ENCODE results near the gene ELK1.

DNA sequence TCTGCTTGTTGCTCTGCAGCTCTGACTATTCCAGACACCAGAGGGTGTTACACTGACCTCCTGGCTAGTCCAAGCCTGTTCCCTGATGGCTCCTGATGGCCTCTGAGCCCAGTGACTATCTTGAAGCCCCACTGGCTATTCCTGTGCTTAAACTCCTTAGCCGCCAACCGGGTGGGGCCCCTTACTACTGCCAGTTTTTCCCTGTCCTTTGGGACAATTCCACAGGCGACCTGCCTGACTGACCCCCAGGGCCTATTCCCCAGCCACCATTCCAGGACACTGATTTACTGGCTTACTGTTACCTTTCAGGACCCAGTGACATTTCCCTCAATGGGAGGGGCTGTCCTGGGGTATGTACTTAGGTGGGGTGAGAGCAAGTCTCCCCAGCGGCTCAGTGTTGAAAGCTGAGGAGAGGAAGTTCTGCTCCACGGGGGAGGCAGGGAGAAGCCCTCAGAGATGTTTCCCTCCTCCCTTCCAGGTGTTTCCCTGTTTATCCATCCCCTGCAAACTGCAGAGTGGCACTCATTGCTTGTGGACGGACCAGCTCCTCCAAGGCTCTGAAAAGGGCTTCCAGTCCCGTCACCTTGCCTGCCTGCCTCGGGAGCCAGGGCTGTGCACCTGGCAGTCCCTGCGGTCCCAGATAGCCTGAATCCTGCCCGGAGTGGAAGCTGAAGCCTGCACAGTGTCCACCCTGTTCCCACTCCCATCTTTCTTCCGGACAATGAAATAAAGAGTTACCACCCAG is 64.1 kb downstream of the ELK1 start:
- TF ChIP-seq, protein P1, sequence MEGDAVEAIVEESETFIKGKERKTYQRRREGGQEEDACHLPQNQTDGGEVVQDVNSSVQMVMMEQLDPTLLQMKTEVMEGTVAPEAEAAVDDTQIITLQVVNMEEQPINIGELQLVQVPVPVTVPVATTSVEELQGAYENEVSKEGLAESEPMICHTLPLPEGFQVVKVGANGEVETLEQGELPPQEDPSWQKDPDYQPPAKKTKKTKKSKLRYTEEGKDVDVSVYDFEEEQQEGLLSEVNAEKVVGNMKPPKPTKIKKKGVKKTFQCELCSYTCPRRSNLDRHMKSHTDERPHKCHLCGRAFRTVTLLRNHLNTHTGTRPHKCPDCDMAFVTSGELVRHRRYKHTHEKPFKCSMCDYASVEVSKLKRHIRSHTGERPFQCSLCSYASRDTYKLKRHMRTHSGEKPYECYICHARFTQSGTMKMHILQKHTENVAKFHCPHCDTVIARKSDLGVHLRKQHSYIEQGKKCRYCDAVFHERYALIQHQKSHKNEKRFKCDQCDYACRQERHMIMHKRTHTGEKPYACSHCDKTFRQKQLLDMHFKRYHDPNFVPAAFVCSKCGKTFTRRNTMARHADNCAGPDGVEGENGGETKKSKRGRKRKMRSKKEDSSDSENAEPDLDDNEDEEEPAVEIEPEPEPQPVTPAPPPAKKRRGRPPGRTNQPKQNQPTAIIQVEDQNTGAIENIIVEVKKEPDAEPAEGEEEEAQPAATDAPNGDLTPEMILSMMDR (IDR thresholded peaks at IDR 0.05) = no peak
- no peak for TF ChIP-seq POLR2A (IDR thresholded peaks at IDR 0.05)

Measured in right lobe of liver (tissue), 4 donors.